SK-N-DZ (cell line): ENCODE results near the gene CPVL.
A peak's percentile ranks its signal among the peaks of the same experiment; 100 is the strongest.

Source experiments
- DNase-seq: peaks from one replicate; pipeline ENCODE4 v3.0.0-alpha.2; 2015; ENCODE audit warnings: low spot score

Gene CPVL

DNA sequence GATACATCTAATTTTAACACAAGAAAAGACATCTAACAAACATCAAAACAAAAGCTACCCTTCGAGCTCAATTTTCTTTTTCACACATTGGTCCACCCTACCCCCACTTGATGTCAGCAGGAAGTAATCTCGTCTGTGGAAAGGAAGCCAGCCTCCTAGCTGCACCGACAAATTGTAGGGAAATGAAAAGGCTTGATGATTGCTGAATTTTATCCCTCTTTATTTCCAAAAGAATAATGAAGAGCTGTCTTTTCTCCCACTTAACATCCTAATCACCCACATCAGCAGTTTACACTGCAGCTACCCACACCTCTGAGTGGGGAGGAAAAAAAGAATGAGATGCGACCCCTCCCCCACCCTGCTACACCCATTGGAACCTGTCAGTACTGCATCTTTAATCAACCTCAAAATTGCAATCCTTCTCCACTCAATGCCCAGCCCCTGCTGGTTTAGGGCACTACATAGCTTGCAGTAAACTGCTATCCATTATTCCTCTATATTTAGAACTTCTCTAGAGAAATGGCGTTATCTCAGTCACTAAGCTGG, 10.6 kb upstream of the CPVL start:
- peak; percentile 40 for DNase-seq

DNA sequence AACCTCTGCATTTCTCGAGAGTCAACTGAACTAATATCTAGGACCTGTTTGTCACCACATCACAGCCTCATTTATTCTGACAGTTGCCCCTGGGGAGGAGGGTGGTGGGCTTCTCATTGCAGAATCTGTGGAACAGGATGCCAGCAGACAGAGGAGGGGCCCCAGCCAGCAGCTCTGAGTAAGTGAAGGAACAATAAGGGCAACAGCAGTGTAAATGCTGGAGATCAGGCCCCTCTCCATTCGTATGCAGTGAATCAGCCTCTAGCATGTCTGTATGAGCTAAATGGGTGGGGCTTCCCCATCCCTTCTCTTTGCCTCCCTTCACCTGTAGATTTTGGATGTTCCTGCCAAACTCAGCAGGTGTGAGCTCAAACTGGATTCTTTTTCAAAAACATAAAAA, 7.7 kb upstream of the CPVL start:
- DNase-seq = no peak

DNA sequence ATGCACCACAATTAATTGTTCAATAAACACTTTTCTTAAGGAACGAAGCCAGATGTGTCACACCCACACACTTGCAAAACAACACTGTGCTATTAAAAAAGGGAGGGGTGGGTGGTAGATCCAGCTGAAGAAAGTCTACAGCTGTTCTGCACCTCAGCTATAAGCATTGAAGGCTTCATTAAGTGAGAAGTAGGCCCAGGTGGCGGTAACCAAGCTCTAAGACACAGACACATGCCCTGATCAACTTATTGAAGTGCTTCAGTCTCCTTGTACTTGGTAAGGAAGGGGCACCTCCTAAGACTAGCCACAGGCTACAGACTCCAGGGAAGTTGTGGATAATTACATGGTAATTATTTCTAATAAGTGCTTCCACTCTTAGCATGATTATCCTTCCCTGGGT, 4.5 kb upstream of the CPVL start:
- no peak for DNase-seq

DNA sequence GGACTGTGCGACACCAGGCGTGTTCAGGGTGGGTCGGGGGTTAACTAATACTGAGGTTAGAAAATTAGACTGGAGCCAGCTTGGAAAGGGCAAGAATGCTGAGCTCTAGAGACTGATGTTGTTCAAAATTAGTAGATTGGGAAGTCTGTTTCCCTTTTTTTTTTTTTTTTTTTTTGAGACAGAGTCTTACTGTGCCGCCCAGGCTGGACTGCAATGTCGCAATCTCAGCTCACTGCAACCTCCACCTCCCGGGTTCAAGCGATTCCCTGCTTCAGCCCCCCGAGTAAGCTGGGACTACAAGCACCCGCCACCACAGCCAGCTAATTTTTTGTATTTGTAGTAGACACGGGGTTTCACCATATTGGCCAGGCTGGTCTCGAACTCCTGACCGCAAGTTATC, 2.7 kb upstream of the CPVL start:
- no peak for DNase-seq

DNA sequence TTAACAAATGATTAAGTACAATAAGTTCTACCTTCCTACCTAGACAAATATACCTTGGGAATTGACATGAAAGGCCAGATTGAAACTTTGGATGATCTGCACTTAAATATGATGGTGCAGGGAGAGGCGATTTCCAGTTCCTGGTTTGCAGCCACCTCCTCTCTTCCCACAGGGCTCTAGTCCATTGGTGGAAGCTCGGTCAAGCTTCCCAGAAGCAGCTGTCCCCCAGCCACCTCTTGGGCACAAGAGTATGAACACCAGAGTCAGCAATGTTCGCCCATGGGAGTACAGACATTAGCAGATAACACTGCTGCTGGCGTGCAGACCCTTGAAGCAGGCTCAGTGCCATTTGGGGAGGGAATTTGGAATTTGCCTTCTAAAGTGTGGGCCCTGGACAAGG, 1.5 kb upstream of the CPVL start:
- no peak for DNase-seq

DNA sequence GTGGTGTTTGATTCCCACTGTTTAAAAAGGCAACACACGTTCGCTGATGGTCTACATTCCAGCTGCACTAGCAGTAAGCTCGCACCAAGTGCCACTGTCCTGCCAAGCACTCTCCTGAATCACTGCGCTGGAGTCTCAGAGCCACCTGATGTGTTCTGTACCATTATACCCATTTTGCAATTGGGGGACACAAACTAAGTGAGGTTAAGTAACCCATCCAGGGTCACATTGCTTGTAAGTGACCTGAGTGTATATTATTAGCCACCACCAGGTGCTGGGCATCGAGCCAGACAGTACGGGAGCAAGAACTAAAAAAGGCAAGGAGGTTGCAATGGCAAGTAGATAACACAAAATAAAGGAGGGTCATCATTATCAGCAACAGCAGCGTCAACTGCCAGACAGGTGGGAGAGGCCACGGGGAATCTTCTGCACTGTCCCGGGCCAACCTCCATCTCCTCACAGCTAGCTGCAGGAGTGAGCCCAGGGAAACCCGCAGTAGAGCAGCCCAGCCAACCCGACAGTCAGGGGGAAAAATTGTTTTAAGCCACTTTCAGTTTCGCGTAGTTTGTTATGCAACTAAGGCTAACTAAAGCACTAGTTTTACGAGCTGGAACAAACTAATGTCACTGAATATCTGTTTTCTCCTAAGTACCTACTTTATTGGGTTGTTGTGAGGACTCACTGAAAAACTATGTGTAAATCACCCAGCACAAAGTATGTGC, 712 bp upstream of the CPVL start:
- DNase-seq = peak; percentile 12

DNA sequence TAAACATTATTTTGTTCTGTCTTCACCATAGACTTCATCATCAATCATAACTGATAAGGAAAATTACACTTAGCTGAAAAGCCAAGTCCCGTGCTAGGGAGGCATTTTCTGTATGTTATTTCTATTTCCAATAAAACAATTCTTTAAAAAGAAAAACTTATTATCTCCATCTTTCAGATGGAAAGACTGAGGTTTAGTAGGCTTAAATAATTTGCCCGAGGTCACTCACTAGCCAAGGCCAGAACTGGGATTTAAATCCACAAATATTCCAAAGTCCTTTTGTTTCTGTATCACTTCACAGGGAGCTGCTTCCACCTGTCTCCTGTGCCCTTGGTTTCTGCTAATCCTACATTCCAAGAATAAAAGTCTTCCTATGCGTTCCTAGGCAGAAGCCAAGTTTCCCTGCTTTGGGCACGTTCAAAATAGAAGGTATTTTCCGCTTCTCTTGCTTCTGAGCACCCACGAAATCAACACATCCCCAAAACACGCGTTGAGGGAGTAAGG, 732 bp downstream of the CPVL start:
- DNase-seq = no peak

DNA sequence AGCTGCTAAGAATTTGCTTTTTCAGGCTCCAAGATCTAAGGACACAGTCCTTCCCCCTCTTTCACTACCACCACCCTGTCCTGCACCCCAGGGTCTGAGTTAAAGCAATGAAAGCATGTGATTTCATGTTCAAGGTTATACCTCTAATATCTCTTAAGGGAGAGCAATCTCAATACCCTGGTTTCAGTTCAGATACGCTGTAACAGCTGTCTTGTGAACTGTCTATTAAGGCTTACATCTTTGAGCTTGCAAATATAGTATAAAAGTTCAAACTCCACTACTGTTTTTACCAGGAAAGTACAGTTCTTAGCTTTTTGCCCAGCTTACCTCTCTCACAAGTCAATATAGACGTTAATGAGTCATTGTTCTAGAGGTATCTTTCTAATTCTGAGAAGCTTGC, 2.6 kb downstream of the CPVL start:
- DNase-seq = no peak

DNA sequence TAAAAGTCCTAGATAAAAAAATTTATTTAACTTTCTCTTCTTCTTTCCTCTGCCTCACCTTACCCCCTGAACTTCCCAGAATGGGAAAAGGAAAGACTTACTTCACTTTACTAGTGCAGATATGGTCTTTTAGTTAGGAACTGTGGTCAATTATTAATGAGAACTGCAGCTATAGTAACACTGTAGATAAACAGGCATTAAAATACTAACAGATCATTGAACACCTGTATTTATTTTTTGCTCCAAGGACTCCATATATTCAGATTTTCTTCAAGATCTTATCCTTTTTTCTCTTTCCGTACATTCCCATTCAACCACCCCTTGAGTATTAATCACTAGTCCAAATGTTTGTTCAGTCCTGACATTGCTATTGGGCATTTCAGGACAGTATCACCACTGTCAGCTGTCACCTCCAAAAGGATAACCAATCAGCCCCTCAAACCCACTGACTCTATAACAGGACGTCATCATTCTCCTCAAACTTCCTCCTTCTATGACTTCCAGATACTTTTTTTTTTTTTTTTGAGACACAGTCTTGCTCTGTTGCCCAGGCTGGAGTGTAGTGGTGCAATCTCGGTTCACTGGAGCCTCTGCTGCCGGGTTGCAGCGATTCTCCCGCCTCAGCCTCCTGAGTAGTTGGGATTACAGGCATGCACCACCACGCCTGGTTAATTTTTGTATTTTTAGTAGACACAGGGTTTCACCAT, 4.2 kb downstream of the CPVL start:
- no peak for DNase-seq

DNA sequence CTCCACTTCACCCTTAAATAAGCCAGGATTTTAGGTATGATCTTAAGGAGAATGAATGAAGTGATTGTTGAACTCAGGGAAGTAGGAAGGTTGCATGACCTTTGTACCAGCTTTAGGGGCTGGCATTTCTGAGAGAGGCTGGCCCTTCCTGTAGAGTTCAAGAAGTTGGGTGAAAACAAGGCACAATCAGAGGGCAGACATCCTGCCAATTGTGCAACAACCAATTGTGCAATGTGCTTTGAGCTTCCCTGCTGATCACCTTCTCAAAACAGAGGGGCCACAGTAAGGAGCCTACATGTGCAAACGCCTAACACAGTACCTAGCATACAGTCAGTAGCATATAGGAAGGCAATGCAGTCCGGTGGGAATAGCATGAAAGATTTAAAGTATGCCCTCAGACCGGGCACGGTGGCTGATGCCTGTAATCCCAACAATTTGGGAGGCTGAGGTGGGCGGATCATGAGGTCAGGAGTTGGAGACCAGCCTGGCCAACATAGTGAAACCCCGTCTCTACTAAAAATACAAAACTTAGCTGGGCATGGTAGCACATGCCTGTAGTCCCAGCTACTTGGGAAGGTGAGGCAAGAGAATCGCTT, 5.4 kb downstream of the CPVL start:
- DNase-seq = no peak

DNA sequence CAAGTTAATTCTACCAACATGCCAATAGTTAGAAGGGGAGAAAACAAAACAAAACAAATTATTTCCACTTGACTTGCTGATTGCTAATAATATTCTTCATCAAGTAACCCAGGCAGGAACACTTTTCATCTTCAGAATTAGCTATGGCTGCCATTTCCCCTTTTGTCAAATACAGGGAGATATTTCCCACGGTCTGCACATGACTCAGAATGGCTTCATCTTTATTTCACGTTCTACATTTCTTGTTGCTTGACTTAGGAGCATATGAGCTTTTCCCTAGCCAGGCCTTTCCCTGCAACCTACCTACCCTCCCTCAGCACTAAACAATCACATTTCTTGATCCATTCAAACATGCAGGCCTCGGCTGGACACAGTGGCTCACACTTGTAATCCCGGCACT, 6.5 kb downstream of the CPVL start:
- DNase-seq = no peak

DNA sequence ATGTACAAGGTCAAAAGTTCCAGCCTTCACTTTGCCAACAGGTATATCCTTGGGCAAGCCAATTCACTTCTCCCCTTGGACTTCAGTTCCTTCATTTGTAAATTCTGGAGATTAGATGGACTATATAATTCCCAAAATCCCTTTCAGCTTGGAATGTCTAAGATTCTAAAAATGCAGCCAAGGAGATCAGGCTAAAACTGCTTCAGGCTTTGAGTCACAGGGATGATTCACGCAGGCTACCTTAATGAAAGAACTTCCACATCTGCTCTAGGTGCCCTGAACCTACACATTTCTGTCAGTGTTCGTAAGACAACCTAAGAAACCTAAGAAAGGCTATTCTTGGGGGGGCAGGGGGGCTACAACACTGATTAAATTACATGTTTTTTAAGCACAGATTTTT, 7.1 kb downstream of the CPVL start:
- DNase-seq = no peak

DNA sequence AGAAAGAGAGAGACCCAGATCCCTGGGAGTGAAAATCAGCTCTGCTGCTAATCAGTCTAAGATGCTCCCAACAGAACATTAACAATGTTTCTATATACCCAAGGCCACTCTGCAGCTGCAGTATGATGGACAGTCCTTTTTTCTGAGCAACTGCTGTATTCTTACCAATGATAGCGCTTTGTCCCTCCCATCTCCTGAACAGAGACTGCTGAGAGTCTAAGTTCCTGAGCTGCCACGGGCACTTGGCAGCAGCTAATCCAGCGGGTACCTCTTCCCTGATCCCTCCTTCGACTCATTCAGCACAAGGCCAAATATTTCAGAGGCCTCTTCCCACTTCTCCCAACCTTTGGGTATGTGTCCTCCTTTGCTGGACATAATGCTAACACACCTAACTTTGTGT, 7.7 kb downstream of the CPVL start:
- no peak for DNase-seq

DNA sequence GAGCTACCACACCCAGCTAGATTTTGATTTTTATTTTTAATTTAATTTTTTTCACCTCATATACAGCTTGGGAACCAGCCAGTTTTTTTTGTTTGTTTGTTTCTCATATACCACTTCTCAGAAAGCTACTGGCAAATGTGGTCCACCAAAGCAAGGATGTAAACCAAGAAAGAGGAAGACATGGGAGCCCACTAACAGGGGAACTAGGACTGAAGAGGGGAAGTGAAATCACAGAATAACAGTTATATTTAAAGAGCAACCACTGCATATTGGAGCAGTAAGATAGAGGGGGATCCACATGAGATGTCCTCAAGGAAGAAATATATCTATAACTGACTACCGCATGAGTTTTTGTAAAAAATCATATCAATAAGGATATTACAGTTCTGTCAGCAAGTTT, 10.5 kb downstream of the CPVL start:
- no peak for DNase-seq

DNA sequence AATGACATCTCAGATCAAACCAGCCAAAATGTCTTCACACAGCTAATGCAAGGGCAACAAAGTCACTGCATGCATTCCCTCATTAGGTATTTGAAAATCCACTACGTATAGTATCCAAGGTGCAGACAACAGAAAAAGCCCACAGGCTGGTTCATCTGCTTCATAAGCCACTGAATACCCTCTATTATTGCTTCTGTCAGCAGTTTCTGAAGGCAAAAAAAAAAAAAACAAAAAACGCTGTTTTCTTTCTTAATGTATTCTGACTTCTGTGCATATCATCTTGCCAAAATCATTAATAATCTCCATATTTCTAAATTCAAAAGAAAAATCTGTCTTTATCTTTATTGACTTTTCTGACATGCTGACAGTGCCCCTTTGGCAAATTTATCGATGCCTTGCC, 13.4 kb downstream of the CPVL start:
- no peak for DNase-seq

DNA sequence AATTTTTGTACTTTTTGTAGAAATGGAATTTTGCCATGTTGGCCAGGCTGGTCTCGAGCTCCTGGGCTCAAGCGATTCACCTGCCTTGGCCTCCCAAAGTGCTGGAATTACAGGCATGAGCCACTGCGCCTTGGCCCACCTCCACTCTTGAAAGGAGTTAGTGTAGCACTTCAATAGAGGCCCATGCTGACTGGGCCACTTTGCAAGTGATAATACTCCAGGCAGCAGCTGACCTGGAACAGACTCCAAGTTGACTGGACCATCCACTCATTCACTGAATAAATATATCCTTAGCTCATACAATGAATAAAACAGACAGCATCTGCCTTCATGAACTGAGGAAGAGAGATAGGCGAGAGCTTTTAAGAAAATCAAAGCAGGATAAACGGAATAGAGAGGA, 14.7 kb downstream of the CPVL start:
- DNase-seq = no peak

DNA sequence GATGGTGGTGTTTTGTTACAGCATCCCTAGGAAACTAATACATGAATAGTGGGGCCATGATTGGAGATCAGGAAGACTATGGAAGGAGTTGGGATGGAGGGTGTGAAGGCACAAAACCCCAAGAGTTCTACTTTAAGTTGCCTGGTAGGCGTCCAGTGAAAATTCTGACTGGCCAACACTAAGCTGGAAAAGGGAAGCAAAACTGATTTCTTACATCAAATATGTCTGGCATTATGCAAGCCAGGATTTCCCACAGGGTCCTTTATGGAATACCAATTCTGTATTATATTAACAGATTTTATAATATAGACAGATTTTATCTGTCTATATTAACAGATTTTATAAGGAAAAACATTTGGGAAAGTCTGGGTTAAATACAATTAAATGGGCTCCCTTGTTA, 16.2 kb downstream of the CPVL start:
- DNase-seq = no peak

DNA sequence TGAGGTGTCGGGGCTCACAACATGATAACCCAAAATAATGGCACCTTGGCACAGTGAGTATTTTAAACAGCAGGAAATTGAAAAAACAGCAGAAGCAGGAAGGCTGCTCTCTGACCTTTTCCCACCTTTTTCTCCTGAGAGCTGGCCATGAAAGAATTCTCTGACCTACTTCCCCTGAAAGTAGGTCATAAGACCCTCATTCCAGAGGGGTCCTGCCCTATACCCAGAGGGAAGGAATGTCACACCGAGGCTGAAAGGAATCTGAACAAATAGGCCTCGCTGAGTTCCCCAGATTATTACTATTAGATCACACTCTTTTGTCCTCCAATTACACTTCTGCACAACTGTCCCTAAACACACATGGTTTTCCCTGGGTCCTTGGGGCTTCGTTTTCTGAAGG, 18.8 kb downstream of the CPVL start:
- DNase-seq = no peak

DNA sequence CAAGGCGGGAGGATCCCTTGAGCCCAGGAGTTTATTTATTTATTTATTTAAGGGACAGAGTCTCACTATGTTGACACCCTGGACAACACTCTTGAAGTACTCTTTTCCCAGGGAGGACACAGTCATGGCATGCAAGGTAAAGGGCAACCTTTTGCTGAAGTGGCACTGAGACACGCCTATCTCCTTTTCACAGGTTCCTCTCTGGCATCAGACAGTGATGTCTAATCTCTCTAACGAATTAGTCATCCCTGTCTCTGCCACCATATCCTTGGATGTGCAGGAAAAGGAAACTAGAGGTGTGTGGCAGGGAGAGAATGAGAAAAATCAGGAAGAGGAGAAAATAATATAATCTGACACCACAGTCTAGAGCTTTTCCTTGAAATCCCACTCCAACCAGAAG, 19.5 kb downstream of the CPVL start:
- DNase-seq = no peak

DNA sequence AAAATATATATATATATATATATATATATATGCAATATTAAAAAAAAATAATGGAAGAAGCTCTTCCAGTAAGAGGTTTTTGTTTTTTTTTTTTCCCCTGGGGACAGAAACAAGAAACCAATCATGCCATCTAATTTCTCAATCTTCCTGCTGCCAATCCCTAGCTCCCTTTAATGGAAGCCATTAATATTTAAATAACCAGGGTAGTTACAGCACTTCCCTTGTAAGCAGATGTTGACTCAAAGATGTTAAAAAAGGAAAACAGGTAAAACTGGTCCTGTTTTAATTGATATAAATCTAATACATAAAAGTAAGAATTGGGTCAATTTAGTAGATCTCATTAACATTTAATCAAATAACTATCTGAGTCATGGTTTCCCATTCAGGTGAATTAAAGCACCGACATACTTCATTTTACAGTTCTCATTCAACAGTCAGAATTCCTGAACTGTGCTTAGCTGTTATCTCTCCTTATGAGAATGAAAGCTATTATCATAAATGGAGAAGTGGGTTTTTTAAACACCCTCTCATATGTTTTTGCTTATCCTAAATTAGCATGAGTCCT, 22.6 kb downstream of the CPVL start:
- DNase-seq = no peak

DNA sequence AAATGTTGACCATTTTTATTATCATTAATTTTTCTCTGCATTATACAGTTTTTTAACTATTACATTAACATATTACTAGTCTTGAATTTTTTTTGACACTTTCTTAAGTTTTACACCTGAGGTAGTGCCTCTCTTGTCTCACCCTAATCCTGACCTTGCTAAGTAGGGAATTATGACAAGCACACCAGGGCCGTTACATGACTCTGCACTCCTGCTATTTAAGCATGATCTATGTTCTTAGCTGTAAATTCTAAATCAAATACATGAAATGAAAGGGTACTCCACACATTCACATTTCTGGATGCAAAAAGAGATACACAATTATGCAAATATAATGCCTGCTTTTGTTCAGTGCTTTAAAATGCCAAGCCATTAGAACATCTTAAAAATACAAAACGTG, 23.6 kb downstream of the CPVL start:
- no peak for DNase-seq

DNA sequence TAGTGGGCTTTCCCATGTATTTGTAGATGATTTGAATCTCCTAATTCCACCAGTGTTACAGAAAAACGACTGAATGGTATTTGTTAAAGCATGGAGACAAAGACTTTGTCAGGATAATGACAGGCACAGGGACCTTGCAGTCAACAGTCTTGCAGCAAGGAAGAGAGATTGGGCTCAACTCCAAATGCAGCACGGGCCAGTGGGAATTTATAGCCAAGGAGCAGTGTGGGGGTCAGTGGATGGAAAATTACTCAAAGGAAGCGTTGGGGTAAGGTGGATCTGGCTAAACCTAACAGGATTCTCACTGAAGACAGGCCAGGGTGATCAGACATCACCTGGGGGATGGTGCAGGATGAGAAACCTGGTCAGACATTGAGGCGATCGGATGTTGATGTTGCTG, 24.3 kb downstream of the CPVL start:
- no peak for DNase-seq
